ENCODE results near the gene ZSCAN23. TPM values are rescaled to one million over a fixed set of nuclear protein-coding genes. Genes with fewer than 3 reads are reported as not detected.
"Not testable (repeated sequence)": the region's sequence is repeated elsewhere in the genome, so short reads cannot be mapped to it uniquely, and the experiment has no call there.

ZSCAN23 gene
- total RNA-seq, 6 donors from 2014 or later, result 0.91 to 6.3 (median 1.6) TPM

- Histone ChIP-seq H3K4me3 (no peak overlapping the region), H3K27me3 (no peaks in the 10 kb centered on the region), H3K36me3 (no peaks in the 10 kb centered on the region), H3K27ac (no peak overlapping the region), H3K9me3 (no peaks in the 10 kb centered on the region), H3K4me1 (no peaks in the 10 kb centered on the region)
- WGBS, 2 donors, result 63% methylated on average over 2 of the region's 2 CpGs
- TF ChIP-seq EP300 (IDR thresholded peaks at IDR 0.05), result no peak
- TF ChIP-seq CTCF (IDR thresholded peaks at IDR 0.05), result no peak
- no peak for TF ChIP-seq POLR2A (IDR thresholded peaks at IDR 0.05)
- TF ChIP-seq POLR2AphosphoS5 (IDR thresholded peaks at IDR 0.05), result no peak
- no peak for ATAC-seq (ENCODE audit: low FRiP score in 2 of 2)
- DNase-seq, result no peak
Measured at GRCh38 chr6:28407401-28407800, 35.9 kb downstream of the ZSCAN23 start.

- not testable (repeated sequence) for H3K4me3 ChIP-seq; H3K4me1 ChIP-seq; H3K36me3 ChIP-seq; DNase-seq; H3K9me3 ChIP-seq; H3K27me3 ChIP-seq; H3K27ac ChIP-seq; ATAC-seq (ENCODE audit: low FRiP score in 2 of 2)
- WGBS, 2 donors, result 90 to 93% methylated on average over 5 of the region's 5 CpGs
Measured at GRCh38 chr6:28403923-28404322, 39.4 kb downstream of the ZSCAN23 start.

- no peak for DNase-seq
- no peak for ATAC-seq (ENCODE audit: low FRiP score in 2 of 2)
- Histone ChIP-seq H3K36me3 (peaks cover 0 to 9% (median 0%) of the 10 kb centered on the region in 4 donors), H3K4me1 (peaks cover 8 to 13% (median 10%) of the 10 kb centered on the region in 4 donors), H3K27ac (no peak overlapping the region), H3K4me3 (no peak overlapping the region), H3K27me3 (no peaks in the 10 kb centered on the region), H3K9me3 (no peaks in the 10 kb centered on the region)
- TF ChIP-seq CTCF (IDR thresholded peaks at IDR 0.05), result no peak
- no peak for TF ChIP-seq POLR2AphosphoS5 (IDR thresholded peaks at IDR 0.05)
- no peak for TF ChIP-seq POLR2A (IDR thresholded peaks at IDR 0.05)
- TF ChIP-seq EP300 (IDR thresholded peaks at IDR 0.05), result no peak
- WGBS, 2 donors, result 76 to 77% methylated on average over 2 of the region's 2 CpGs
Measured at GRCh38 chr6:28402197-28402596, 41.1 kb downstream of the ZSCAN23 start.

- H3K9me3 ChIP-seq, result no peaks in the 10 kb centered on the region
- no peak overlapping the region for H3K27ac ChIP-seq
- peaks cover 9 to 18% (median 12%) of the 10 kb centered on the region in 4 donors for H3K4me1 ChIP-seq
- no peak for TF ChIP-seq POLR2A (IDR thresholded peaks at IDR 0.05)
- no peak for TF ChIP-seq EP300 (IDR thresholded peaks at IDR 0.05)
- TF ChIP-seq POLR2AphosphoS5 (IDR thresholded peaks at IDR 0.05), result no peak
- TF ChIP-seq CTCF (IDR thresholded peaks at IDR 0.05), result no peak
- no peaks in the 10 kb centered on the region for H3K27me3 ChIP-seq
- no peak for DNase-seq
- peaks cover 0 to 19% (median 0%) of the 10 kb centered on the region in 4 donors for H3K36me3 ChIP-seq
- no peak overlapping the region for H3K4me3 ChIP-seq
- 77 to 94% methylated on average over 1 of the region's 1 CpG for WGBS, 2 donors
- no peak for ATAC-seq (ENCODE audit: low FRiP score in 2 of 2)
Measured at GRCh38 chr6:28401172-28401571, 42.1 kb downstream of the ZSCAN23 start.

GRCh38 chr6:28400122-28400451 lies 43.2 kb downstream of the ZSCAN23 start:
- peaks cover 9 to 18% (median 13%) of the 10 kb centered on the region in 4 donors for H3K4me1 ChIP-seq
- H3K36me3 ChIP-seq, result peaks cover 0 to 28% (median 0%) of the 10 kb centered on the region in 4 donors
- TF ChIP-seq POLR2A (IDR thresholded peaks at IDR 0.05) (no peak), POLR2AphosphoS5 (IDR thresholded peaks at IDR 0.05) (no peak), CTCF (IDR thresholded peaks at IDR 0.05) (no peak), EP300 (IDR thresholded peaks at IDR 0.05) (no peak)
- no peak for DNase-seq
- peak overlapping the region in 3 of 4 donors; percentile 29 to 70 (median 68) for H3K27ac ChIP-seq
- WGBS, 2 donors, result 27 to 34% methylated on average over 8 of the region's 8 CpGs
- no peak for ATAC-seq (ENCODE audit: low FRiP score in 2 of 2)
- H3K9me3 ChIP-seq, result no peaks in the 10 kb centered on the region
- peak overlapping the region; percentile 55 to 89 (median 85) for H3K4me3 ChIP-seq
- no peaks in the 10 kb centered on the region for H3K27me3 ChIP-seq

Data from upper lobe of left lung (tissue), 6 donors.